ENCODE measurements around the gene LRP1B.

The LRP1B gene

GRCh38 chr2:140257692-140258300, 1873.0 kb downstream of the LRP1B start:
- DNase-seq, result no peak

- no peak for DNase-seq
Measured at GRCh38 chr2:140256080-140256479, 1874.7 kb downstream of the LRP1B start.

- no peak for DNase-seq
Measured at GRCh38 chr2:140249821-140250220, 1881.0 kb downstream of the LRP1B start.

- DNase-seq, result no peak
Measured at GRCh38 chr2:140248623-140249022, 1882.2 kb downstream of the LRP1B start.

- DNase-seq, result no peak
Measured at GRCh38 chr2:140247451-140248195, 1883.2 kb downstream of the LRP1B start.

- DNase-seq, result no peak
Measured at GRCh38 chr2:140246957-140247356, 1883.9 kb downstream of the LRP1B start.

- DNase-seq, result no peak
Measured at GRCh38 chr2:140246058-140246457, 1884.8 kb downstream of the LRP1B start.

GRCh38 chr2:140242889-140243288, 1887.9 kb downstream of the LRP1B start:
- DNase-seq, result no peak

GRCh38 chr2:140234116-140234515, 1896.7 kb downstream of the LRP1B start:
- DNase-seq, result no peak

GRCh38 chr2:140210963-140211362, 1919.9 kb downstream of the LRP1B start:
- no peak for DNase-seq

- DNase-seq, result no peak
Measured at GRCh38 chr2:140205093-140205492, 1925.7 kb downstream of the LRP1B start.

GRCh38 chr2:140203347-140203746, 1927.5 kb downstream of the LRP1B start:
- DNase-seq, result no peak

- DNase-seq, result no peak
Measured at GRCh38 chr2:140201572-140201971, 1929.2 kb downstream of the LRP1B start.

- no peak for DNase-seq
Measured at GRCh38 chr2:140200764-140201163, 1930.1 kb downstream of the LRP1B start.

- DNase-seq, result no peak
Measured at GRCh38 chr2:140200307-140200706, 1930.5 kb downstream of the LRP1B start.

- no peak for DNase-seq
Measured at GRCh38 chr2:140199312-140199711, 1931.5 kb downstream of the LRP1B start.

GRCh38 chr2:140187086-140187485, 1943.7 kb downstream of the LRP1B start:
- no peak for DNase-seq

- no peak for DNase-seq
Measured at GRCh38 chr2:140186313-140186712, 1944.5 kb downstream of the LRP1B start.

GRCh38 chr2:140185076-140185475, 1945.7 kb downstream of the LRP1B start:
- no peak for DNase-seq

- no peak for DNase-seq
Measured at GRCh38 chr2:140183056-140183765, 1947.6 kb downstream of the LRP1B start.

Measured in left hindlimb (tissue), 1 donor.